ENCODE measurements around the gene STIMATE. TPM values are rescaled to one million over a fixed set of nuclear protein-coding genes. Genes with fewer than 3 reads are reported as not detected.

STIMATE gene
- total and polyA plus RNA-seq, 2 experiments from 2014 or later = 11.2 to 23.6 TPM

DNA sequence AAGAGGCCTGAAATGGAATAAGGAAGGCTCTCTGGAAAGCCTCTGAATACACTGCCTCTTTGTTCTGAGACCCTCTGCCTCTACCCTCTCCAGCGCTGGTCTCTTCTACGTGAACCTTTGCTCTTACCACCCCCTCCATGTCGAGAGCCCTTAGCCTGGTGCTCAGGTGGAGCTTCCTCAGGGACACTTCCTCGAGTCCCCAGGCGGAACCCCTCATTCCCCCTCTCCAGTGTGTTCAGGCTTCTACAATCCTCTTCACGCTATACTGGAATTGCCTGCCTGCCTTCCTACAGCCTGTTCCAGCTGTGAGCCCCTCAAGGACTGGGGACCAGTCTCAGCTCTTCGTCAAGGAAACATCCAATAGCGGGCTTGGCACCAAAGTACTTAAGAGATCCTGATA is 7.4 kb downstream of the STIMATE start (continued):
- TF ChIP-seq, protein P1, sequence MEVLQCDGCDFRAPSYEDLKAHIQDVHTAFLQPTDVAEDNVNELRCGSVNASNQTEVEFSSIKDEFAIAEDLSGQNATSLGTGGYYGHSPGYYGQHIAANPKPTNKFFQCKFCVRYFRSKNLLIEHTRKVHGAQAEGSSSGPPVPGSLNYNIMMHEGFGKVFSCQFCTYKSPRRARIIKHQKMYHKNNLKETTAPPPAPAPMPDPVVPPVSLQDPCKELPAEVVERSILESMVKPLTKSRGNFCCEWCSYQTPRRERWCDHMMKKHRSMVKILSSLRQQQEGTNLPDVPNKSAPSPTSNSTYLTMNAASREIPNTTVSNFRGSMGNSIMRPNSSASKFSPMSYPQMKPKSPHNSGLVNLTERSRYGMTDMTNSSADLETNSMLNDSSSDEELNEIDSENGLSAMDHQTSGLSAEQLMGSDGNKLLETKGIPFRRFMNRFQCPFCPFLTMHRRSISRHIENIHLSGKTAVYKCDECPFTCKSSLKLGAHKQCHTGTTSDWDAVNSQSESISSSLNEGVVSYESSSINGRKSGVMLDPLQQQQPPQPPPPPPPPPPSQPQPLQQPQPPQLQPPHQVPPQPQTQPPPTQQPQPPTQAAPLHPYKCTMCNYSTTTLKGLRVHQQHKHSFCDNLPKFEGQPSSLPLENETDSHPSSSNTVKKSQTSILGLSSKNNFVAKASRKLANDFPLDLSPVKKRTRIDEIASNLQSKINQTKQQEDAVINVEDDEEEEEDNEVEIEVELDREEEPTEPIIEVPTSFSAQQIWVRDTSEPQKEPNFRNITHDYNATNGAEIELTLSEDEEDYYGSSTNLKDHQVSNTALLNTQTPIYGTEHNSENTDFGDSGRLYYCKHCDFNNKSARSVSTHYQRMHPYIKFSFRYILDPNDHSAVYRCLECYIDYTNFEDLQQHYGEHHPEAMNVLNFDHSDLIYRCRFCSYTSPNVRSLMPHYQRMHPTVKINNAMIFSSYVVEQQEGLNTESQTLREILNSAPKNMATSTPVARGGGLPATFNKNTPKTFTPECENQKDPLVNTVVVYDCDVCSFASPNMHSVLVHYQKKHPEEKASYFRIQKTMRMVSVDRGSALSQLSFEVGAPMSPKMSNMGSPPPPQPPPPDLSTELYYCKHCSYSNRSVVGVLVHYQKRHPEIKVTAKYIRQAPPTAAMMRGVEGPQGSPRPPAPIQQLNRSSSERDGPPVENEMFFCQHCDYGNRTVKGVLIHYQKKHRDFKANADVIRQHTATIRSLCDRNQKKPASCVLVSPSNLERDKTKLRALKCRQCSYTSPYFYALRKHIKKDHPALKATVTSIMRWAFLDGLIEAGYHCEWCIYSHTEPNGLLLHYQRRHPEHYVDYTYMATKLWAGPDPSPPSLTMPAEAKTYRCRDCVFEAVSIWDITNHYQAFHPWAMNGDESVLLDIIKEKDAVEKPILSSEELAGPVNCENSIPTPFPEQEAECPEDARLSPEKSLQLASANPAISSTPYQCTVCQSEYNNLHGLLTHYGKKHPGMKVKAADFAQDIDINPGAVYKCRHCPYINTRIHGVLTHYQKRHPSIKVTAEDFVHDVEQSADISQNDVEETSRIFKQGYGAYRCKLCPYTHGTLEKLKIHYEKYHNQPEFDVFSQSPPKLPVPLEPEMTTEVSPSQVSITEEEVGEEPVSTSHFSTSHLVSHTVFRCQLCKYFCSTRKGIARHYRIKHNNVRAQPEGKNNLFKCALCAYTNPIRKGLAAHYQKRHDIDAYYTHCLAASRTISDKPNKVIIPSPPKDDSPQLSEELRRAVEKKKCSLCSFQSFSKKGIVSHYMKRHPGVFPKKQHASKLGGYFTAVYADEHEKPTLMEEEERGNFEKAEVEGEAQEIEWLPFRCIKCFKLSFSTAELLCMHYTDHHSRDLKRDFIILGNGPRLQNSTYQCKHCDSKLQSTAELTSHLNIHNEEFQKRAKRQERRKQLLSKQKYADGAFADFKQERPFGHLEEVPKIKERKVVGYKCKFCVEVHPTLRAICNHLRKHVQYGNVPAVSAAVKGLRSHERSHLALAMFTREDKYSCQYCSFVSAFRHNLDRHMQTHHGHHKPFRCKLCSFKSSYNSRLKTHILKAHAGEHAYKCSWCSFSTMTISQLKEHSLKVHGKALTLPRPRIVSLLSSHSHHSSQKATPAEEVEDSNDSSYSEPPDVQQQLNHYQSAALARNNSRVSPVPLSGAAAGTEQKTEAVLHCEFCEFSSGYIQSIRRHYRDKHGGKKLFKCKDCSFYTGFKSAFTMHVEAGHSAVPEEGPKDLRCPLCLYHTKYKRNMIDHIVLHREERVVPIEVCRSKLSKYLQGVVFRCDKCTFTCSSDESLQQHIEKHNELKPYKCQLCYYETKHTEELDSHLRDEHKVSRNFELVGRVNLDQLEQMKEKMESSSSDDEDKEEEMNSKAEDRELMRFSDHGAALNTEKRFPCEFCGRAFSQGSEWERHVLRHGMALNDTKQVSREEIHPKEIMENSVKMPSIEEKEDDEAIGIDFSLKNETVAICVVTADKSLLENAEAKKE (CRISPR knock-in tag; IDR thresholded peaks at IDR 0.05) = no peak
- no peak for TF ChIP-seq EZH2 (IDR thresholded peaks at IDR 0.05; ENCODE audit: low read depth, unreplicated experiment)
- TF ChIP-seq, protein P2, sequence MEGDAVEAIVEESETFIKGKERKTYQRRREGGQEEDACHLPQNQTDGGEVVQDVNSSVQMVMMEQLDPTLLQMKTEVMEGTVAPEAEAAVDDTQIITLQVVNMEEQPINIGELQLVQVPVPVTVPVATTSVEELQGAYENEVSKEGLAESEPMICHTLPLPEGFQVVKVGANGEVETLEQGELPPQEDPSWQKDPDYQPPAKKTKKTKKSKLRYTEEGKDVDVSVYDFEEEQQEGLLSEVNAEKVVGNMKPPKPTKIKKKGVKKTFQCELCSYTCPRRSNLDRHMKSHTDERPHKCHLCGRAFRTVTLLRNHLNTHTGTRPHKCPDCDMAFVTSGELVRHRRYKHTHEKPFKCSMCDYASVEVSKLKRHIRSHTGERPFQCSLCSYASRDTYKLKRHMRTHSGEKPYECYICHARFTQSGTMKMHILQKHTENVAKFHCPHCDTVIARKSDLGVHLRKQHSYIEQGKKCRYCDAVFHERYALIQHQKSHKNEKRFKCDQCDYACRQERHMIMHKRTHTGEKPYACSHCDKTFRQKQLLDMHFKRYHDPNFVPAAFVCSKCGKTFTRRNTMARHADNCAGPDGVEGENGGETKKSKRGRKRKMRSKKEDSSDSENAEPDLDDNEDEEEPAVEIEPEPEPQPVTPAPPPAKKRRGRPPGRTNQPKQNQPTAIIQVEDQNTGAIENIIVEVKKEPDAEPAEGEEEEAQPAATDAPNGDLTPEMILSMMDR (conservative IDR thresholded peaks at IDR 0.05; ENCODE audit: low read depth in 2 of 2) = no peak

DNA sequence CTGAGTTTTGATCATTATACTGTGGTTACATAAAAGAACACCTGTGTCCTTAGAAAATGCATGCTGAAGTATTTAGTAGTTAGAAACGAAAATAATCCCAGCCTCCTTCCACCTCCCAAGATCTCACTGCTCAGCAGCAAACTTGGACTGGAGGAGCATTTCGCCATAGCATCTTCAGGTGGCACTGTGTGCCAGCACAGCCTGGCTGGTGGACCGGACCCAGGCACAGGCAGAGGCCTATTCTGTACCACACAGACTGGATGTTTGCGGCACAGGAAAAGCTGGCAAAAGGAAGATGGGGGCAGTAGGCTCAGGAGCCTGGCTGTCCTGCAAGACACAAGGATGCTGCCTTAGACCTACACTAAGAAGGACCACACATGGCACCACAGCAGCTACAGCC is 10.2 kb downstream of the STIMATE start:
- ATAC-seq (no peak), DNase-seq (ENCODE audit: low spot score) (no peak)
- Mint-ChIP-seq H3K4me3 (no peak overlapping the region), H3K9me3 (no peaks in the 10 kb centered on the region), H3K4me1 (0 out of 3 replicates have a peak, but pooled peaks cover 3% of the 10 kb centered on the region), H3K36me3 (ENCODE audit: low read depth) (peaks cover 16% of the 10 kb centered on the region; the same call in 2 of the 3 replicates), H3K27ac (no peak overlapping the region), H3K27me3 (ENCODE audit: insufficient read depth, low read depth, poor library complexity) (peaks cover 2% of the 10 kb centered on the region)
- H3K4me3 ChIP-seq = no peak overlapping the region
- no peaks in the 10 kb centered on the region for H3K4me1 ChIP-seq (ENCODE audit: insufficient read depth)
- no peaks in the 10 kb centered on the region for H3K27me3 ChIP-seq (ENCODE audit: insufficient read depth)
- TF ChIP-seq POLR2AphosphoS5 (IDR thresholded peaks at IDR 0.05; ENCODE audit: low read depth) (no peak), STAT1 (IDR thresholded peaks at IDR 0.05; ENCODE audit: unreplicated experiment) (no peak)
- TF ChIP-seq, protein P2 (conservative IDR thresholded peaks at IDR 0.05; ENCODE audit: low read depth in 2 of 2) = 0 out of 4 replicates have a peak, but pooled peaks of 1 of the 2 experiments have one; percentile 4
- no peaks in the 10 kb centered on the region for H3K36me3 ChIP-seq (ENCODE audit: insufficient read depth)
- peaks cover 28% of the 10 kb centered on the region; the same call in 1 of the 2 replicates for H3K79me2 ChIP-seq (replicated peaks; ENCODE audit: insufficient read depth)
- H3K27ac ChIP-seq (ENCODE audit: low read depth) = no peak overlapping the region
- peaks cover 13% of the 10 kb centered on the region for H4K20me1 ChIP-seq (replicated peaks; ENCODE audit: insufficient read depth)
- no peak overlapping the region for H2AFZ ChIP-seq
- no peak overlapping the region for H3K4me2 ChIP-seq
- H3K9me2 ChIP-seq (ENCODE audit: insufficient read depth) = no peaks in the 10 kb centered on the region
- no peaks in the 10 kb centered on the region for H3F3A ChIP-seq (replicated peaks; ENCODE audit: low read depth)

Data from GM23338 (cell line).